ENCODE data around the gene VIPR2.
"Not testable (repeated sequence)": the region's sequence is repeated elsewhere in the genome, so short reads cannot be mapped to it uniquely, and the experiment has no call there.

The VIPR2 gene

DNA sequence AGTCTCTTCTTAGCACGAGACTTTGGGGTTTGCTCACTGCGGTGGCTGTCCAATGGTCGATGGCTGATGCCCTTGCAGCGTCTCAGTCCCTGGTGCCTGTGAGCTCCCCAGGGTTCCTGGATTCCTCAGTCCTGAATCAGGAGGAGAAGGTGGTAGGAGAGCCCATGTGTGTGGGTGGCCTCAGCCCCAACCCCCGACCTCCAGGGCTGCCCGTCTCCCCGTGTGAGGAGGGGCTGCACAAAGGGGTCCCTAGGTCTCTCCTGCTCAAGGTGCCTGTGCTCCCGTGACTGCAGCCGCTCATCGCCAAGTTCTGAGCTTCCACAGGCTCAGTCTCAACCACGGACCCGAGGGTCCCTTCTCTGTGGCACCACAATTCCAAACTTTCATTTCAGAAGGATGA is 142.9 kb downstream of the VIPR2 start:
- no peak for DNase-seq

DNA sequence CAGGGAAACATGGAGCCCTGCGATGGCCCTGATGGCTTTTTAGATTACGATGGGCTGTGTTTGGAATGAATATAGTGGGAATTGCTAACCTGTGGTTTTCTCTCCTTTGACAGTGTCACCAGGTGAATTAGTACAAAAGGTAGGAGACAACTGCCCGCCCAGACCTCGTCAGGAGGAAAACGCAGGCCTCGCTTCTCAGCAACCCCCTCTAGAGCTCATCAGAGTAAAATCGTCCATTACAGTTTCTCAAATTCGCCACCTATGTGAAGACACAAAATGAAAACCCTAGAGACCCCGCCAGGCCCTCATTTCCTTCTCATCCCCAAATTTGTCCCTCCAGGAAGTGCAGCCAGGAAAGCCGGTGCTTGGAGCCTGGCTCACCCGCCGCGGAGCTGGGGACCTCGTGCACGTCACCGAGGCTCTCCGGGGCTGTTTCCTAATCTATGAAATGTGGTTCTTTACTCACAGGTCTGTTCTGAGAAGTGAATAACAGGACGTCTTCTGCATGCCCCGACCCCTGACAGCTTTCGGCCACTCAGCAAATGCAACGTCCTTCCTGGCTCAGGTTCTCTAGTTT is 143.7 kb downstream of the VIPR2 start:
- DNase-seq, result no peak

DNA sequence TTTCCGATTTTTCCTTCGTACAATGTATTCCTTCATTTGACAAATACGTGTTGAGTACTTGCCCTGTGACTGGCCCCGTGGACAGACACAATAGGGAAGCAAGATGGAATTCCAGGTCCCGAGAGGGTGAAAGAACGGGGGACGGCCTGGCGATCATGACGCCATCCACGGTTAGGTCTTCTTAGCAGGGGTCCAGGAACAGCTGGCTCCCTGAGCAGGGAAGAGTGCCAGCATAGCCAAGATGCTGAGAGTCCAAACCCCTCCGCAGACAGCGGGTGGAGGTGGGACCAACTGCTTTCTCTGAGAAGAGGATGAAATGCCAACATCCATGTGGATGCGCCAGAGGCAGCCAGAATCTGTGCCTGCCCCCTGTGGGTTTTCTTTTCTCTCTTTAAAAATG is 144.6 kb downstream of the VIPR2 start:
- no peak for DNase-seq

DNA sequence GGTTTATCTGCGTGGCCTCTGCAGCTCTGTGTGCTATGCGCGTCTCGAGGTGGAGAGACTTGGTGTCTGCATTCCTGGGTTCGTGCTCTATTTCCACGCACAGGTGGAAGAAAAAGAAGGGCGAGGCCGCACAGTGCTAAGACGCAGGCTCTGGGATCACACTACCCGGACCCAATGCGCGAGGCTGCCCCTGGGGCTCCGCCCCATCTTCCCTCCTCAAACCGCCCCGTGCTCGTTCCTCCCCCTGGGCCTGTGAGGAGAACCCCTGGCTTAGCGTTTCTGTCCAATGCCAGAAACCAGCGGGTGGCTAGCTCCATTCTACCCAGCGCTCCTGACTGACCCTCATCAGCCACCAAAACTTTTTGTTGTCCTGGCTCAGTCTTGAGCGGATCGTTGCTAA is 145.2 kb downstream of the VIPR2 start:
- no peak for DNase-seq

DNA sequence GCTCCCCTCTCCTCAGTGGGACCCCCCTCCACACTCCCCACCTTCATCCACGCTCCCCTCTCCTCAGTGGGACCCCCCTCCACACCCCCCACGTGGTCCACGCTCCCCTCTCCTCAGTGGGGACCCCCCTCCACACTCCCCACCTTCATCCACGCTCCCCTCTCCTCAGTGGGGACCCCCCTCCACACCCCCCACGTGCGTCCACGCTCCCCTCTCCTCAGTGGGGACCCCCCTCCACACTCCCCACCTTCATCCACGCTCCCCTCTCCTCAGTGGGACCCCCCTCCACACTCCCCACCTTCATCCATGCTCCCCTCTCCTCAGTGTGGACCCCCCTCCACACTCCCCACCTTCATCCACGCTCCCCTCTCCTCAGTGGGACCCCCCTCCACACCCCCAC is 146.4 kb downstream of the VIPR2 start:
- not testable (repeated sequence) for DNase-seq

DNA sequence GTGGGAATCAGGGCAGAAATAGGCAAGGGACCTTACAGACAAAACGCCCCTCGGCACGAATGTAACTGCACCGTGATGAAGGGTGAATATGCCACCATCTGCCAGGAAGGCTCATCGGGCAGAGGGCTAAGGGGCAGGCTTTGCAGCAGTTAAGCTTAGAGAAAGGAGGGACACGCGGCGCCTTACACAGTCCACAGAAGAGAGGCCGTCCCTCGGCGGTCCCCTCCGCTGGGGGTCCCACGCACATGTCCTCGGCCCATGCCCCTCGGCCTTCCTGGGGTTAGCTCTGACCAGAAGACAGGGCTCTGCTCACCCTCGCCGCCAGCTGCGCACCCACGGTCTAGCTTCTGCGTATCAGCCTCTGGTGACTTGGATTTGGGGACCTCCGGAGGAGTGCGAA is 147.2 kb downstream of the VIPR2 start:
- DNase-seq, result no peak

DNA sequence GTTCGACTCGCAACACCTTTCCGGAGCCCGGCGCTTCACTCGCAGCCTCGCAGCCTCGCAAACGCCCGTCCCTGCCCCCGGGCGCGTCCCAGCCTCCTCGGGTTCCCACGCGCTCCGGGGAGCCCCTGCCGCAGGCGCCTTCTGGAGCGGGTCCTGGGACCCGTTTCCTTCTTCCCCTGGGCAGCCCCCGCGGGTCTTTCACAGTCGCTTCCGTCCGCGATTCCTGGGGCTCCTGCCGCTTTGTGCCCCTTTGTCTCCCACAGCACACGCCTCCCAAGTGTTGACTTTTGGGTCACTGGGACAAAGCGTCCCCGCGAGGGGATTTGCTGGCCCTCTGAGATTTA is 147.6 kb downstream of the VIPR2 start:
- DNase-seq, result no peak

DNA sequence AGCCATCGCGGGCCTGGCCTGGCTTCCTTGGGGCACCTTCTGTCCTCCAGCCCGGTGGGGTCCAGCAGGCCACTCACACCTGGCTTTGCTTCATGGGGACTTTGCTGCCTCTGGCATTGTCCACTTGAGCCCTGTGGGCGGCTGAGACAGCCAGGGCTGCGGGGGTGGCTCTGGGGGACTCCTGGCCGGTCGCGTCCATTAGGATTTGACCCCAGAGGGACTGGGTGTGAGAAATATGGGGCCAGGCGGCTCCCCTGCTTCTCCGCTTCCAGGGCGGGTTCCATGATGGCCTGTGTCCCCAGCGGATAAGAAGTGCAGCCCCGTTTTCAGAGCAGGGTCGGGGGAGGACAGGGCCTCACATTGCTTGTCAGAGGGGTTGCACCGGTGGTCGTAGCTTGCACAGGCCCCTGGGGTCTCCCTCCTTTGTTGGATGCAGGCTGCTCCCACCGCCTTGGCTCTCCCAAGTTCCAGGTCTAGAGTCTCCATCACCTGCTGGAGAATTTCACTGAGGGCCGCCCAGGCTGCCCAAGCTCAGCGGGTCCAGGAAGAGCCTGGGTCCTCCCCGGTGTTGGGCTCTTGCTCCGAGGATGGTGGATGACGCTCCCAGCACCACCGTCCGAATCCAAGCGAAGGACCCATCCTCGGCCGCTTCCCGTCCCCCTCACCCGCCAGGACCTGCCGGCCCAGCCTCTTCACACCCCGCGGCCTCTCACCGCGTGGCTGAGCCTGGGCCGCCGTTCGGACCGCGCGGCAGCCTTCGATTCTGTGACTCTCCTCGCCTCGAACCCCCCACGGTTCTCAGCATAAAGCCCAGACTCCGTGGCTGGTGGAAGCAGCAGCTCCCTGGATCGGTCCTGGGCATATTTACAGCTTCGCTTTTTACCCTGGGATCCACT is 148.2 kb downstream of the VIPR2 start:
- DNase-seq, result no peak

DNA sequence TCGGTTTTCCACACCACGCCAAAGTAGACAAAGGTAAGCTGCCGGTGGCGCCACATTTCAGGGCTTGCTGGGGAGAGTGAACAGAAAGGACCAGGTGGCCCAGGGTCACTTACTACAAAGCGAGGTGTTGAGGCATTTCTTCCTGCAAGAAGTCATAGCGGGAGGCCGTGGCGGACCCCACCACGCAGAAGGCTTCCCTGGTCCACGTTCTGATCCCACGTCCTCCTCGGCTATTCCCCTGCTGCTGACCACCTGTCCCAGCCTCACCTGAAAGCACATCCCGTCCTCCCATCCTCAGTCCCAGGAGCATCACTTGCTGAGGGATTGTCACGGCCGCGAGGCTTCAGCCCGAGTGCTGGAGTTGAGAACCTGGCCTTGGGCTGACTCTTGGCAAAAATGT is 149.2 kb downstream of the VIPR2 start:
- no peak for DNase-seq

DNA sequence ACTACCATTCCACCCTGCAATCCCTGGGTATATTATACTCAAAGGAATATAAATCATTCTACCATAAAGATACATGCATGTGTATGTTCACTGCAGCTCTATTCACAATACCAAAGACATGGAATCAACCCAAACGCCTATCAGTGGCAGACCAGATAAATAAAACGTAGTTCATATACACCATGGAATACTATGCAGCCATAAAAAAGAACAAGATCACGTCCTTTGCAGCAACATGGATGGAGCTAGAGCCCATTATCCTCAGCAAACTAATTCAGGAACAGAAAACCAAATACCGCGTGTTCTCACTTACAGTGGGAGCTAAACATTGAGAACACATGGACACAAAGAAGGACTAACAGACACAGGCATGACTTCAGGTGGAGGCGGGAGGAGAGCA is 150.0 kb downstream of the VIPR2 start:
- DNase-seq, result no peak

DNA sequence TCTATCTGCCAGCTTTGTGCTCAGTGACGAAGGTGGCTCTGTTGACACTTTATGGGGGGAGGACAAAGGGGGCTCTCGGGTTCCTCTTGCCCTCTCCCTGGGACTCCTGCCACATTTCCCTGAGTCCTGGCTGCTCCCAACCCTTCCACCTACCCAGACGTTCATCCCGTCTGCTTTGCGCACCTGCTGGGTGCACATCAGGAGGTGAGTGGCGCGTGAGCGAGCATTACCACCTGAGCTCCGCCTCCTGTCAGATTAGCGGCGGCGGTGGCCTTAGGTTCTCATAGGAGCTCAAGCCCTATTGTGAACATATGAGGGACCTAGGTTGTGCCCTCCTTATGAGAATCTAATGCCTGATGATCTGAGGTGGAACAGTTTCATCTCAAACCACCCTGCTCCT is 151.1 kb downstream of the VIPR2 start:
- DNase-seq, result no peak

DNA sequence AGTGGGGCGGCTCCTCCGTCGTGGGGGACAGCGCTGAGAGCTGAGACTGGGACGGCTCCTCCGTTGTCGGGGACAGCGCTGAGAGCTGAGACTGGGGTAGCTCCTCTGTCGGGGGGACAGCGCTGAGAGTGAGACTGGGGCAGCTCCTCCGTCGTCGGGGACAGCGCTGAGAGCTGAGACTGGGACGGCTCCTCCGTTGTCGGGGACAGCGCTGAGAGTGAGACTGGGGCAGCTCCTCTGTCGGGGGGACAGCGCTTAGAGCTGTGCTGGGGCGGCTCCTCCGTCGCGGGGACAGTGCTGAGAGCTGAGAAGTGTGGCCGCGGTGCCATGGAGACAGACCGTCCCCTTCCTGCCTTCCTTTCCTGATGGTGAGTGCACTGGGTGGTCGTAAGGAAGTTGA is 151.9 kb downstream of the VIPR2 start:
- no peak for DNase-seq

DNA sequence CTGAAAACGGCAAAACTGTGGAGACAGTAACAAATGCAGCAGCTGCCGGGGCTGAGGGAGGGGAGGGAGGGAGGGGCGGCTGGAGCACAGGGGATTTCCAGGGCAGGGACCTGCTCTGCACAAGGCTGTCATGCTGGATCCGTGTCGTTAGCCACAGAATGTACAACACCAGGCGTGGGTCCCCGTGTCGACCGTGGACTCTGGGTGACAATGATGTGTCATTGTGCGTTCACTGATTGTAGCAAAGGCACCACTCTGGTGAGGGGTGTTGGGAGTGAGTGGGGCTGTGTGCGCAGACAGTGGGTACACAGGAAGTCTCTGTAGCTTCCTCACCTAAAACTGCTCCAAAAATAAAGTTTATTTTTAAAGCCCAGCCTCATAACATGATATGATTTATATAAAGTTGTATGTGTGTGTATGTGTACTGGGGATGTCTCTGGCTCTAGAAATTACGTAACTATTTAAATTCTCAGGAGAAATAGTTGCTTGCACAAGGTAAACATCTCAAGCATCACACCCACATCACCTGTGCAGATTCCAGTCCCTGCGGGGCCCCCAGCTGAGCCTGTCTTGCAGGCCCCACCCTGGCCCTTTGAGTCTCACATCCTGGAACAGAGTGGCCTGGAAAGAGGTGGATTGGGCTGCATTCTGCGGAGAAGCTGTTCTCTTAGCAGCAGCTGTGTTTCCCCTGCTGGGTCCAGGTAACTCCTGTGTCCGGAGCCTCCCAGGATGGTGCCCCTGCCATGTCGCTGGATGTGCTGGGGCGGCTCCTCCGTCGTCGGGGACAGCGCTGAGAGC is 152.6 kb downstream of the VIPR2 start:
- DNase-seq, result no peak

DNA sequence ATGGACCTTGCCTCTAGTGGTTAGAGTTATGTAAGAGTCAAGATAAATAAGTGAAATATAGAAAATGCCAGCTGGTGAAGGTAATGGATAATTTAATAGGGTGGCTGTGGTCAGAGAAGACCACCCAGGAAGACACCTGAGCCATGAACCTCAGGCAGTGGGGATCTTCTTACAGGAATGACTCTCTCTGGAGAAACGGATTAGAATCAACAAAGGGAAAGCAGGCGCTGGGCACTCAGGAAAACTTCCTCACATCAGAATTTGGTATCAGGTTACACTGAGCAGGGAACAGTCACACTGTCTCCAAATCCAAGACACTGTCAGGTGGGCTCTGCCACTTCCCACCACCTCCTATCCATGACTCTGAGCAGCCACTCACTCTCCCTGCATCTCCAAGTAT is 155.7 kb downstream of the VIPR2 start:
- DNase-seq, result no peak

DNA sequence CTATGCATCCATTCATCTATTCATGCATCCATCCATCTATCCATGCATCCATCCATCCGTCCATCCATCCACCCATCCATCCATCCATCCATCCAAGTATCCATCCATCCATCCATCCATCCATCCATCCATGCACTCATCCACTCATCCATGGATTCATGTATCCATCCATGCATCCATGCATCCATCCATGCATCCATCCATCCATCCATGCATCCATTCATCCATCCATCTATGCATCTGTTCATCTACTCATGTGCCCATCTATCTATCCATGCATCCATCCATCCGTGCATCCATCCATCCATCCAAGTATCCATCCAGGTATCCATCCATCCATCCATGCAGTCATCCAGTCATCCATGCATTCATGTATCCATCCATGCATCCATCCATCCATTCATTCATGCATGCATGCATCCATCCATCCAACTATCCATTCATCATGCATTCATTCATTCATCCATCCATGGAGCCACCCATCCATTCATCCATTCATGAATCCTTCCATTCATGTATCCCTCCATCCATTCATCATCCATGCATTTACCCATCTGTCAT is 156.3 kb downstream of the VIPR2 start:
- no peak for DNase-seq

DNA sequence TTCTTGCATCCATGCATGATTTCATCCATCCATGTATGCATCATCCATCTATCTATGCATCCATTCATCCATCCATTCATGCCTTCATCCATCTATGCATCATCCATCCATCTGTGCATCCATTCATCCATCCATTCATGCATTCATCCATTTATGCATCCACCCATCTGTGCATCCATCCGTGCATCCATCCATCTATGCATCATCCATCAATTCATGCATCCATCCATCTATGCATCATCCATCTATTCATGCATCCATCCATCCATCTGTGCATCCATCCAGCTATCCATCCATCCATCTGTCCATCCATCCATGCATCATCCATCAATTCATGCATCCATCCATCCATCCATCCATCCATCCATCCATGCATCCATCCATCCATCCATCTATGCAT is 157.0 kb downstream of the VIPR2 start:
- DNase-seq, result no peak

DNA sequence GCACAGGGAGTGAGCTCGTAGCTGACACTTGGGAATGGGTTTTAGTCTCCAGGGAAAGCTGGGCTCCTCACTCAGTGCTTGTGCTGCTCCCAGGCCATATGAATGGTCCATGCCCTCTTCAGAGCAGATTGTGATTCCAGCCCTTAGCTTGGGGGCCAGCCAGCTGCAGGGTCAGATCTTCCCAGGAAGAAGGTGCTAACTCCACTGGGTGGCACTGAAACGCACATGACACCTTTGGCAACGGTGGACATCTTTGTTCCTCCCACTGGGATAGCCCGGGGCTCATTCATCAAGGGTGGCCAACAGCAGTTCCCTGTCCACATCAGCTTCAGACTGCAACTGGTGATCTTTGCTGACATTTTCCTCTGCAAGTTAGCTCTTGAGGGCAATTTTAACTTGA is 159.1 kb downstream of the VIPR2 start:
- DNase-seq, result no peak

DNA sequence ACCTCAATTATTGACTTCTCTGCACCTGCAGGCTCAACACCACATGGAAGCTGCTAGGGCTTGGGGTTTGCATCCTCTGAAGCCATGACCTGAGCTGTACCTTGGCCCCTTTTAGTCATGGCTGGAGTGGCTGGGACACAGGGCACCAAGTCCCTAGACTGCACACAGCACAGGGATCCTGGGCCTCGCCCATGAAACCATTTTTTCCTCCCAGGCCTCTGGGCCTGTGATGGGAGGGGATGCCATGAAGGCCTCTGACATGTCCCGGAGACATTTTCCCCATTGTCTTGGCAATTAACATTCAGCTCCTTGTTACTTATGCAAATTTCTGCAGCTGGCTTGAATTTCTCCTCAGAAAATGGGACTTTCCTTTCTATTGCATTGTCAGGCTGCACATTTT is 160.7 kb downstream of the VIPR2 start:
- DNase-seq, result not testable (repeated sequence)

DNA sequence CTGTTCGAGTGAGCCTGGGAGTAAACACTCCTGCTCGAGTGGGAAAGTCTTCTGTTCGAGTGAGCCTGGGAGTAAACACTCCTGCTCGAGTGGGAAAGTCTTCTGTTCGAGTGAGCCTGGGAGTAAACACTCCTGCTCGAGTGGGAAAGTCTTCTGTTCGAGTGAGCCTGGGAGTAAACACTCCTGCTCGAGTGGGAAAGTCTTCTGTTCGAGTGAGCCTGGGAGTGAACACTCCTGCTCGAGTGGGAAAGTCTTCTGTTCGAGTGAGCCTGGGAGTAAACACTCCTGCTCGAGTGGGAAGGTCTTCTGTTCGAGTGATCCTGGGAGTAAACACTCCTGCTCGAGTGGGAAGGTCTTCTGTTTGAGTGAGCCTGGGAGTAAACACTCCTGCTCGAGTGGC is 162.6 kb downstream of the VIPR2 start:
- not testable (repeated sequence) for DNase-seq

DNA sequence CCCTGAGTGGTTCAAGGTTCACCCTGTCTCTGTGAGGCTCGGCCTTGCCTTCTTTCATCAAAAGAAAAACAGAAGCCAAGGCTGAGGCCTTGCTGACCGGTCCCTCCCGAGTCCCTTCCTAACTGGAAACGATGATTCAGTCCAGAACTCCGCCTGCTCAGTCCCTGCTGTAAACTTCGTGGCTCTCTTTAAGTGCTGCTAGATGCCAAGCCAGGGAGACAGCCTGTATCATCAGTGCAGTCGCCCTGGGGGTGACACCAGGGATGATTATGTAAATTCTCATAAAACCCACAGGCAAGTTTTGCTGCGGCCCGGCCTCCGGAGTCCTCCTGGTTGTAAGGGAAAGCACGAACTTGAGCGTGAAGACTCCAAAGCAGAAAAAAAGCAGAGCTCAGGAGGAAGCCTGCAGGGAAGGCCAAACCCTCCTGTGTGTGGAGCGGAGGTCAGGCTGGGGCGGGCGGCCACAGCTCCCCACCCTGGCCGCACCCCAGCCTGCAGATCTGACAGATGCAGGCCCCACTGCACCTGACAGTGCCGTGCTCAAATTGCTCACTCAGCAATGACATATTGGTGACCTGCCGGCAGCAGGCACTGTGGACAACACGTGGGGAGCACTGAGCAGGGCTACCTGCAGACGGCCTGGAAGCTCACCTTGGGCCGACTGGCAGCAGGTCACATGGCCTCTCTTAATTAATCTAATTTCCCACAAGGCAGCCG is 164.9 kb downstream of the VIPR2 start:
- no peak for DNase-seq

DNA sequence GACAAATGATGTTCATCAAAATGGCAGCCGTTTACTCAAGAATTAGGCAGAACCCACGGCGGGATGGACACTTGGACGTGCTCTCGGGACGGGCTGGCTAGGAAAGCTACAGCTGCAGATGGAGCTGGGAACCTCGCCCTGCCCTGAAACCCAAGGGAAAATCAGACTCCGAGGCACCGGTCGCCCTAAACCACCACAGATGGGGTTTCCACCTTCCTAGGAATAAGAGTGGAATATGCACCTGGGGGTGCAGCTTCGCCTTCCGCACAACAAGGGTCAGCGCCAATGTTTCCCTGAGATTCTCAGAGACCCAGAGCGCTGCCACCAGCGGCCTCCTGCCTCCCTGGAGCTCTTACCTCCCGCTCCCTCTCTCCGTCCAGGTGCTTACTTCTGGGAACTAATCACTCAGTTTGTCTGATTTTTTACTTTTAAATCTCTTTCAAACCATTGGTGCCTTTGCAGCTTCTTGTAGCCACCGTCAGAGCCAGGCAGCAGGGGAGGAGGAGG is 165.6 kb downstream of the VIPR2 start:
- DNase-seq, result no peak
